ENCODE data around the gene GNPTG.
A peak's percentile ranks its signal among the peaks of the same experiment; 100 is the strongest.

The GNPTG gene

GRCh38 chr16:1335996-1336395, 15.7 kb upstream of the GNPTG start:
- Histone ChIP-seq H3K4me1 (ENCODE audit: control insufficient read depth, insufficient read depth, low read length) (peaks cover 11% of the 10 kb centered on the region; the same call in 1 of the 2 replicates), H3K27me3 (ENCODE audit: control insufficient read depth, insufficient read depth, low read length) (peaks cover 48% of the 10 kb centered on the region), H3K9ac (ENCODE audit: low read depth, low read length) (no peak overlapping the region), H3K4me3 (ENCODE audit: low read depth, low read length) (no peak overlapping the region), H3K27ac (ENCODE audit: low read depth, low read length) (no peak overlapping the region), H3K9me3 (ENCODE audit: control insufficient read depth, insufficient read depth, low read length) (no peaks in the 10 kb centered on the region), H3K36me3 (ENCODE audit: control insufficient read depth, insufficient read depth, low read length) (no peaks in the 10 kb centered on the region)

- H3K9me3 ChIP-seq (ENCODE audit: control insufficient read depth, insufficient read depth, low read length): no peaks in the 10 kb centered on the region
- peaks cover 6% of the 10 kb centered on the region; the same call in 1 of the 2 replicates for H3K4me1 ChIP-seq (ENCODE audit: control insufficient read depth, insufficient read depth, low read length)
- no peak overlapping the region for H3K4me3 ChIP-seq (ENCODE audit: low read depth, low read length)
- peaks cover 50% of the 10 kb centered on the region for H3K27me3 ChIP-seq (ENCODE audit: control insufficient read depth, insufficient read depth, low read length)
- H3K9ac ChIP-seq (ENCODE audit: low read depth, low read length): no peak overlapping the region
- no peak overlapping the region for H3K27ac ChIP-seq (ENCODE audit: low read depth, low read length)
- H3K36me3 ChIP-seq (ENCODE audit: control insufficient read depth, insufficient read depth, low read length): no peaks in the 10 kb centered on the region
These were observed 15.1 kb upstream of the GNPTG start for GRCh38 chr16:1336619-1337018.

GRCh38 chr16:1337486-1337885, 14.2 kb upstream of the GNPTG start:
- peaks cover 50% of the 10 kb centered on the region for H3K27me3 ChIP-seq (ENCODE audit: control insufficient read depth, insufficient read depth, low read length)
- H3K9me3 ChIP-seq (ENCODE audit: control insufficient read depth, insufficient read depth, low read length): no peaks in the 10 kb centered on the region
- no peak overlapping the region for H3K4me3 ChIP-seq (ENCODE audit: low read depth, low read length)
- no peaks in the 10 kb centered on the region for H3K36me3 ChIP-seq (ENCODE audit: control insufficient read depth, insufficient read depth, low read length)
- H3K9ac ChIP-seq (ENCODE audit: low read depth, low read length): no peak overlapping the region
- no peak overlapping the region for H3K27ac ChIP-seq (ENCODE audit: low read depth, low read length)
- H3K4me1 ChIP-seq (ENCODE audit: control insufficient read depth, insufficient read depth, low read length): peaks cover under 1% of the 10 kb centered on the region; the same call in 1 of the 2 replicates

GRCh38 chr16:1338119-1338730, 13.5 kb upstream of the GNPTG start:
- H3K4me3 ChIP-seq (ENCODE audit: low read depth, low read length): no peak overlapping the region
- no peaks in the 10 kb centered on the region for H3K9me3 ChIP-seq (ENCODE audit: control insufficient read depth, insufficient read depth, low read length)
- H3K4me1 ChIP-seq (ENCODE audit: control insufficient read depth, insufficient read depth, low read length): peaks cover 3% of the 10 kb centered on the region; the same call in 1 of the 2 replicates
- H3K36me3 ChIP-seq (ENCODE audit: control insufficient read depth, insufficient read depth, low read length): no peaks in the 10 kb centered on the region
- H3K27ac ChIP-seq (ENCODE audit: low read depth, low read length): no peak overlapping the region
- H3K9ac ChIP-seq (ENCODE audit: low read depth, low read length): no peak overlapping the region
- peaks cover 43% of the 10 kb centered on the region for H3K27me3 ChIP-seq (ENCODE audit: control insufficient read depth, insufficient read depth, low read length)

- Histone ChIP-seq H3K36me3 (ENCODE audit: control insufficient read depth, insufficient read depth, low read length) (no peaks in the 10 kb centered on the region), H3K27me3 (ENCODE audit: control insufficient read depth, insufficient read depth, low read length) (peaks cover 36% of the 10 kb centered on the region), H3K4me3 (ENCODE audit: low read depth, low read length) (no peak overlapping the region), H3K4me1 (ENCODE audit: control insufficient read depth, insufficient read depth, low read length) (peaks cover 3% of the 10 kb centered on the region; the same call in 1 of the 2 replicates), H3K27ac (ENCODE audit: low read depth, low read length) (no peak overlapping the region), H3K9ac (ENCODE audit: low read depth, low read length) (no peak overlapping the region), H3K9me3 (ENCODE audit: control insufficient read depth, insufficient read depth, low read length) (no peaks in the 10 kb centered on the region)
These were observed 12.7 kb upstream of the GNPTG start for GRCh38 chr16:1338855-1339675.

- Histone ChIP-seq H3K9me3 (ENCODE audit: control insufficient read depth, insufficient read depth, low read length) (no peaks in the 10 kb centered on the region), H3K27me3 (ENCODE audit: control insufficient read depth, insufficient read depth, low read length) (peaks cover 18% of the 10 kb centered on the region), H3K27ac (ENCODE audit: low read depth, low read length) (no peak overlapping the region)
These were observed 10.8 kb upstream of the GNPTG start for GRCh38 chr16:1340730-1341494.

GRCh38 chr16:1341495-1342420, 10.0 kb upstream of the GNPTG start:
- Histone ChIP-seq H3K36me3 (ENCODE audit: control insufficient read depth, insufficient read depth, low read length) (no peaks in the 10 kb centered on the region), H3K4me3 (ENCODE audit: low read depth, low read length) (no peak overlapping the region), H3K4me1 (ENCODE audit: control insufficient read depth, insufficient read depth, low read length) (peaks cover 3% of the 10 kb centered on the region; the same call in 1 of the 2 replicates), H3K9ac (ENCODE audit: low read depth, low read length) (no peak overlapping the region), H3K9me3 (ENCODE audit: control insufficient read depth, insufficient read depth, low read length) (no peaks in the 10 kb centered on the region), H3K27ac (ENCODE audit: low read depth, low read length) (no peak overlapping the region), H3K27me3 (ENCODE audit: control insufficient read depth, insufficient read depth, low read length) (peaks cover 9% of the 10 kb centered on the region; the same call in 1 of the 2 replicates)

More at GRCh38 chr16:1340730-1341494, 10.8 kb upstream of the GNPTG start:
- Histone ChIP-seq H3K4me3 (ENCODE audit: low read depth, low read length) (no peak overlapping the region), H3K4me1 (ENCODE audit: control insufficient read depth, insufficient read depth, low read length) (peaks cover 3% of the 10 kb centered on the region; the same call in 1 of the 2 replicates), H3K9ac (ENCODE audit: low read depth, low read length) (no peak overlapping the region), H3K36me3 (ENCODE audit: control insufficient read depth, insufficient read depth, low read length) (no peaks in the 10 kb centered on the region)

- Histone ChIP-seq H3K27me3 (ENCODE audit: control insufficient read depth, insufficient read depth, low read length) (peaks cover 9% of the 10 kb centered on the region; the same call in 1 of the 2 replicates), H3K9ac (ENCODE audit: low read depth, low read length) (no peak overlapping the region), H3K36me3 (ENCODE audit: control insufficient read depth, insufficient read depth, low read length) (no peaks in the 10 kb centered on the region), H3K9me3 (ENCODE audit: control insufficient read depth, insufficient read depth, low read length) (no peaks in the 10 kb centered on the region), H3K4me1 (ENCODE audit: control insufficient read depth, insufficient read depth, low read length) (peaks cover 3% of the 10 kb centered on the region; the same call in 1 of the 2 replicates), H3K27ac (ENCODE audit: low read depth, low read length) (no peak overlapping the region), H3K4me3 (ENCODE audit: low read depth, low read length) (peak overlapping the region; percentile 51)
These were observed 9.0 kb upstream of the GNPTG start for GRCh38 chr16:1342526-1343427.

GRCh38 chr16:1343428-1344242, 8.1 kb upstream of the GNPTG start:
- H3K27me3 ChIP-seq (ENCODE audit: control insufficient read depth, insufficient read depth, low read length): peaks cover 9% of the 10 kb centered on the region; the same call in 1 of the 2 replicates

More at GRCh38 chr16:1343428-1344242, 8.1 kb upstream of the GNPTG start:
- H3K27ac ChIP-seq (ENCODE audit: low read depth, low read length): no peak overlapping the region
- peaks cover 6% of the 10 kb centered on the region; the same call in 1 of the 2 replicates for H3K36me3 ChIP-seq (ENCODE audit: control insufficient read depth, insufficient read depth, low read length)
- peak overlapping the region; percentile 51 for H3K4me3 ChIP-seq (ENCODE audit: low read depth, low read length)
- no peaks in the 10 kb centered on the region for H3K9me3 ChIP-seq (ENCODE audit: control insufficient read depth, insufficient read depth, low read length)
- H3K9ac ChIP-seq (ENCODE audit: low read depth, low read length): no peak overlapping the region
- peaks cover 3% of the 10 kb centered on the region; the same call in 1 of the 2 replicates for H3K4me1 ChIP-seq (ENCODE audit: control insufficient read depth, insufficient read depth, low read length)

Measured in HUES48 (cell line).